GM13976 (cell line): ENCODE data around the gene TOR1AIP1.

Experiments used
- DNase-seq: peaks from one replicate; pipeline ENCODE4 v3.0.0; 2012; ENCODE audit warnings: low spot score
- CTCF ChIP-seq: IDR thresholded peaks from 2 replicates; pipeline ENCODE4 v1.5.1; 2012; ENCODE audit warnings: borderline replicate concordance, mild to moderate bottlenecking; ENCODE audit not compliant: insufficient read depth; ENCODE audit errors: extremely low read depth, missing control alignments, control extremely low read depth
- in situ Hi-C: fragments of 300-500 bp; cut with MboI; formaldehyde crosslinking; loops from one replicate; pipeline ENCODE4 v1.12.0; 2022; ENCODE audit warnings: low sequenced_read_pairs, mixed read lengths, inconsistent platforms; ENCODE audit not compliant: unreplicated experiment

TOR1AIP1 gene

GRCh38 chr1:179951383-179952144 lies 69.5 kb downstream of the TOR1AIP1 start:
- no peak for TF ChIP-seq CTCF
- in situ Hi-C loops, result no loop called here
- DNase-seq, result no peak

- in situ Hi-C loops, result no loop called here
- DNase-seq, result no peak
- no peak for TF ChIP-seq CTCF
Observed at GRCh38 chr1:179952186-179952585, 70.1 kb downstream of the TOR1AIP1 start.

- DNase-seq, result peak; percentile 35
- TF ChIP-seq CTCF, result no peak
- in situ Hi-C loops, result no loop called here
Observed at GRCh38 chr1:179953974-179954492, 71.9 kb downstream of the TOR1AIP1 start.

GRCh38 chr1:179954493-179955286 lies 72.6 kb downstream of the TOR1AIP1 start, which contains the start of gene CEP350:
Gene CEP350, plus strand, starts transcription at chr1:179954810. Its CDS starts 31,372 bp downstream, at chr1:179986182.
- peak; percentile 89 for DNase-seq
- TF ChIP-seq CTCF, result no peak
- in situ Hi-C loops, result no loop called here

GRCh38 chr1:179955287-179955680 lies 73.2 kb downstream of the TOR1AIP1 start:
- DNase-seq, result no peak
- in situ Hi-C loops, result no loop called here
- no peak for TF ChIP-seq CTCF

- DNase-seq, result no peak
- no peak for TF ChIP-seq CTCF
- in situ Hi-C loops, result no loop called here
Observed at GRCh38 chr1:179955731-179956130, 73.6 kb downstream of the TOR1AIP1 start.
